IgD-negative memory B cell (primary cell): ENCODE measurements around the gene ADH5. TPM values are rescaled to one million over a fixed set of nuclear protein-coding genes. Genes with fewer than 3 reads are reported as not detected.
"Not testable (repeated sequence)": the region's sequence is repeated elsewhere in the genome, so short reads cannot be mapped to it uniquely, and the experiment has no call there.

Experiments used
- H3K27ac Mint-ChIP-seq, 3 donors: one replicate each; pipeline ENCODE4 v1.8.0; 2020 to 2022; ENCODE audit warnings: mild to moderate bottlenecking in 3 of 3, mixed read lengths in 3 of 3, moderate library complexity in 1 of 3
- H3K27me3 Mint-ChIP-seq: one replicate; pipeline ENCODE4 v1.8.0; 2021; ENCODE audit warnings: mixed read lengths
- H3K36me3 Mint-ChIP-seq: one replicate; pipeline ENCODE4 v1.8.0; 2020; ENCODE audit warnings: mild to moderate bottlenecking, mixed read lengths
- H3K4me1 Mint-ChIP-seq, 3 donors: one replicate each; pipeline ENCODE4 v1.8.0; 2020 to 2022; ENCODE audit warnings: mixed read lengths in 3 of 3, mild to moderate bottlenecking in 1 of 3
- H3K4me3 Mint-ChIP-seq, 4 donors: one replicate each; pipeline ENCODE4 v1.8.0; 2020 to 2022; ENCODE audit warnings: mild to moderate bottlenecking in 4 of 4, mixed read lengths in 4 of 4, moderate library complexity in 3 of 4
- H3K9me3 Mint-ChIP-seq, 3 donors: one replicate each; pipeline ENCODE4 v1.8.0; 2020 to 2021; ENCODE audit warnings: mixed read lengths in 3 of 3, mild to moderate bottlenecking in 1 of 3
- polyA plus RNA-seq: library from polyadenylated mRNA; unstranded; fragments of 300-500 nt; fragmentation: Illumina TruSeq; gene quantifications from one replicate; pipeline ENCODE4 v1.2.3, GENCODE V29; 2021

The ADH5 gene
- polyA plus RNA-seq, 1 donor from 2014 or later, result 84.5 TPM

GRCh38 chr4:99029018-99029735 is 59.4 kb downstream of the ADH5 start:
- Mint-ChIP-seq H3K27me3 (no peaks in the 10 kb centered on the region), H3K9me3 (no peaks in the 10 kb centered on the region), H3K27ac (peak overlapping the region in 1 of 3 donors; percentile 60), H3K36me3 (peaks cover 8% of the 10 kb centered on the region), H3K4me1 (peaks cover 28 to 44% (median 40%) of the 10 kb centered on the region in 3 donors), H3K4me3 (no peak overlapping the region)

GRCh38 chr4:99028187-99028586 is 60.4 kb downstream of the ADH5 start:
- Mint-ChIP-seq H3K9me3 (no peaks in the 10 kb centered on the region), H3K4me3 (no peak overlapping the region), H3K36me3 (peaks cover 5% of the 10 kb centered on the region), H3K27ac (no peak overlapping the region), H3K4me1 (peaks cover 30 to 54% (median 45%) of the 10 kb centered on the region in 3 donors), H3K27me3 (no peaks in the 10 kb centered on the region)

GRCh38 chr4:99027304-99027703 is 61.3 kb downstream of the ADH5 start:
- Mint-ChIP-seq H3K27ac (peak overlapping the region in 1 of 3 donors; percentile 24), H3K27me3 (no peaks in the 10 kb centered on the region), H3K36me3 (peaks cover 2% of the 10 kb centered on the region), H3K4me1 (peaks cover 30 to 54% (median 49%) of the 10 kb centered on the region in 3 donors), H3K9me3 (no peaks in the 10 kb centered on the region), H3K4me3 (no peak overlapping the region)

GRCh38 chr4:99025506-99025905 is 63.1 kb downstream of the ADH5 start:
- peaks cover 9% of the 10 kb centered on the region for H3K36me3 Mint-ChIP-seq
- H3K9me3 Mint-ChIP-seq, result peaks cover 0 to 12% (median 0%) of the 10 kb centered on the region in 3 donors
- no peak overlapping the region for H3K27ac Mint-ChIP-seq
- no peak overlapping the region for H3K4me3 Mint-ChIP-seq
- H3K4me1 Mint-ChIP-seq, result peaks cover 34 to 59% (median 51%) of the 10 kb centered on the region in 3 donors
- no peaks in the 10 kb centered on the region for H3K27me3 Mint-ChIP-seq

GRCh38 chr4:99024481-99025275 is 63.9 kb downstream of the ADH5 start:
- H3K4me1 Mint-ChIP-seq, result peaks cover 27 to 51% (median 43%) of the 10 kb centered on the region in 3 donors
- peak overlapping the region in 1 of 3 donors; percentile 50 for H3K27ac Mint-ChIP-seq
- no peaks in the 10 kb centered on the region for H3K27me3 Mint-ChIP-seq
- peak overlapping the region in 1 of 4 donors; percentile 55 for H3K4me3 Mint-ChIP-seq
- H3K9me3 Mint-ChIP-seq, result peaks cover 0 to 14% (median 0%) of the 10 kb centered on the region in 3 donors
- H3K36me3 Mint-ChIP-seq, result peaks cover 9% of the 10 kb centered on the region

- not testable (repeated sequence) for H3K27ac Mint-ChIP-seq, H3K27me3 Mint-ChIP-seq, H3K4me3 Mint-ChIP-seq
- H3K4me1 Mint-ChIP-seq, result peaks cover 21 to 43% (median 37%) of the 10 kb centered on the region in 3 donors
- peaks cover 12% of the 10 kb centered on the region for H3K36me3 Mint-ChIP-seq
- H3K9me3 Mint-ChIP-seq, result peaks cover 0 to 18% (median 1%) of the 10 kb centered on the region in 3 donors
Observed at GRCh38 chr4:99023800-99024251, 64.8 kb downstream of the ADH5 start.

GRCh38 chr4:99022566-99022965 is 66.0 kb downstream of the ADH5 start:
- no peak overlapping the region for H3K27ac Mint-ChIP-seq
- peaks cover 22 to 38% (median 36%) of the 10 kb centered on the region in 3 donors for H3K4me1 Mint-ChIP-seq
- H3K4me3 Mint-ChIP-seq, result no peak overlapping the region
- H3K9me3 Mint-ChIP-seq, result peaks cover 0 to 18% (median 1%) of the 10 kb centered on the region in 3 donors
- peaks cover 12% of the 10 kb centered on the region for H3K36me3 Mint-ChIP-seq
- H3K27me3 Mint-ChIP-seq, result no peaks in the 10 kb centered on the region

GRCh38 chr4:99021386-99021785 is 67.2 kb downstream of the ADH5 start:
- peaks cover 18 to 29% (median 27%) of the 10 kb centered on the region in 3 donors for H3K4me1 Mint-ChIP-seq
- no peak overlapping the region for H3K4me3 Mint-ChIP-seq
- peaks cover 0 to 18% (median 1%) of the 10 kb centered on the region in 3 donors for H3K9me3 Mint-ChIP-seq
- H3K27me3 Mint-ChIP-seq, result no peaks in the 10 kb centered on the region
- H3K36me3 Mint-ChIP-seq, result peaks cover 12% of the 10 kb centered on the region
- peak overlapping the region in 1 of 3 donors; percentile 78 for H3K27ac Mint-ChIP-seq

Other genes with a start within 250 kb of the ADH5 start
- gene EIF4E, start 159.7 kb downstream of the ADH5 start, polyA plus RNA-seq, result 66.7 TPM
- 27.1 TPM for gene METAP1, start 93.1 kb downstream of the ADH5 start, polyA plus RNA-seq
- not detected for gene ADH4, start 55.5 kb upstream of the ADH5 start, polyA plus RNA-seq
- gene ADH6, start 130.5 kb upstream of the ADH5 start, polyA plus RNA-seq, result not detected
- not detected for gene ADH1A, start 202.2 kb upstream of the ADH5 start, polyA plus RNA-seq
- gene ADH1B, start 232.6 kb upstream of the ADH5 start, polyA plus RNA-seq, result not detected